ENCODE measurements around the gene TDRD15. TPM values are rescaled to one million over a fixed set of nuclear protein-coding genes. Genes with fewer than 3 reads are reported as not detected.

TDRD15 gene
- total and polyA plus RNA-seq, 2 of the 13 experiments (the other 11 are each of a cell fraction or from before 2014, with no cell fraction given): 0.12 to 0.29 TPM

DNA sequence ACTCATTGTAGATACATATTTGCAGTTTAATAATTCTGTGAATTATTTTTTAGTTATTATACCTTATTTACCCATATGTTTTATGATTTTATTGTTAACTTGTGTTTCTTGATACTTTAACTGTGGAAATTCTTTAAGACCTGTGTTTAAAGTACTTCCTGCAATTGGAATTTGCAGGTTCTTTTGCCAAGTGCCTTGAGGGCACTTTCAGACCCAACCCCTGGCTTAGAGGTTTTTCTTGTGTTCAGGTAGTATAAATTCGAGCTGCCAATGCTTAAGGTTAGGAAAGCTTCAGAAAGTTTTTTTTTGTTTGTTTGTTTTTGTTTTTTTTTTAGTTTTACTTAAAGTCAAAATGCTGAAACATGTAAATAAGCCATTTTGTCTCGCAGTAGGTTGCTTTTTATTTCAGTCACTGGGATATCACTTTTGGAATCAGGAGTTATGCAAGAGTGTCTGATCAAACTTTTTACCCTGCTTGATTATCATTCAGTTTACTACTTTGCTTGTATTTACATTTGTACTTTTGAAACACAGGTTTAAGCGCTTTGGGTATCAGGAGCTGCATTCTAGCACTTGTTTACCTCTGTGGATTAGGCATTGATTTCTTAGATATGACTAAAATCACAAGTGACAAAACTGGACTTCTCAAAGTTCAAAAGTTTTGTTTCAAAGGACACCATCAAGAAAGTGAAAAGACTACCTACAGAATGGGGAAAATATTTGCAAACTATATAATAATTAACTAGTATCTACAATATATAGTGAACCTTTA lies 31.8 kb downstream of the TDRD15 start (continued):
- no peak for TF ChIP-seq ZNF562 (CRISPR knock-in tag; IDR thresholded peaks at IDR 0.05; ENCODE audit: borderline replicate concordance)
- no peak for TF ChIP-seq NCOA1 (CRISPR knock-in tag; IDR thresholded peaks at IDR 0.05)
- TF ChIP-seq THYN1 (CRISPR knock-in tag; IDR thresholded peaks at IDR 0.05; ENCODE audit: borderline replicate concordance, low read depth): no peak
- TF ChIP-seq CHD2 (IDR thresholded peaks at IDR 0.05; ENCODE audit: low read depth, low read length): no peak
- TF ChIP-seq KAT7 (CRISPR knock-in tag; IDR thresholded peaks at IDR 0.05; ENCODE audit: borderline replicate concordance): no peak
- TF ChIP-seq MAFG (CRISPR knock-in tag; IDR thresholded peaks at IDR 0.05): no peak
- TF ChIP-seq KLF9 (CRISPR knock-in tag; IDR thresholded peaks at IDR 0.05; ENCODE audit: low read depth): no peak
- TF ChIP-seq REPIN1 (CRISPR knock-in tag; IDR thresholded peaks at IDR 0.05; ENCODE audit: borderline replicate concordance, low read depth): peak; percentile 48
- TF ChIP-seq SIX4 (CRISPR knock-in tag; IDR thresholded peaks at IDR 0.05): peak; percentile 75; the same call in 1 of the 2 replicates
- peak; percentile 82; the same call in 1 of the 2 replicates for TF ChIP-seq HMG20A (CRISPR knock-in tag; IDR thresholded peaks at IDR 0.05; ENCODE audit: borderline replicate concordance)
- TF ChIP-seq MED1 (CRISPR knock-in tag; IDR thresholded peaks at IDR 0.05): peak; percentile 91
- TF ChIP-seq ZSCAN9 (CRISPR knock-in tag; IDR thresholded peaks at IDR 0.05; ENCODE audit: borderline replicate concordance): peak; percentile 65
- TF ChIP-seq GLI4 (CRISPR knock-in tag; IDR thresholded peaks at IDR 0.05; ENCODE audit: borderline replicate concordance): no peak
- TF ChIP-seq, protein P1, sequence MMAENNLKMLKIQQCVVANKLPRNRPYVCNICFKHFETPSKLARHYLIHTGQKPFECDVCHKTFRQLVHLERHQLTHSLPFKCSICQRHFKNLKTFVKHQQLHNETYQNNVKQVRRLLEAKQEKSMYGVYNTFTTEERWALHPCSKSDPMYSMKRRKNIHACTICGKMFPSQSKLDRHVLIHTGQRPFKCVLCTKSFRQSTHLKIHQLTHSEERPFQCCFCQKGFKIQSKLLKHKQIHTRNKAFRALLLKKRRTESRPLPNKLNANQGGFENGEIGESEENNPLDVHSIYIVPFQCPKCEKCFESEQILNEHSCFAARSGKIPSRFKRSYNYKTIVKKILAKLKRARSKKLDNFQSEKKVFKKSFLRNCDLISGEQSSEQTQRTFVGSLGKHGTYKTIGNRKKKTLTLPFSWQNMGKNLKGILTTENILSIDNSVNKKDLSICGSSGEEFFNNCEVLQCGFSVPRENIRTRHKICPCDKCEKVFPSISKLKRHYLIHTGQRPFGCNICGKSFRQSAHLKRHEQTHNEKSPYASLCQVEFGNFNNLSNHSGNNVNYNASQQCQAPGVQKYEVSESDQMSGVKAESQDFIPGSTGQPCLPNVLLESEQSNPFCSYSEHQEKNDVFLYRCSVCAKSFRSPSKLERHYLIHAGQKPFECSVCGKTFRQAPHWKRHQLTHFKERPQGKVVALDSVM (CRISPR knock-in tag; IDR thresholded peaks at IDR 0.05): no peak
- TF ChIP-seq ZNF775 (CRISPR knock-in tag; IDR thresholded peaks at IDR 0.05; ENCODE audit: borderline replicate concordance): no peak
- TF ChIP-seq ZKSCAN5 (CRISPR knock-in tag; IDR thresholded peaks at IDR 0.05): no peak
- no peak for TF ChIP-seq NFE2 (CRISPR knock-in tag; IDR thresholded peaks at IDR 0.05)
- TF ChIP-seq ZNF367 (CRISPR knock-in tag; IDR thresholded peaks at IDR 0.05; ENCODE audit: borderline replicate concordance): no peak
- TF ChIP-seq XBP1 (CRISPR knock-in tag; IDR thresholded peaks at IDR 0.05): no peak
- TF ChIP-seq WIZ (CRISPR knock-in tag; IDR thresholded peaks at IDR 0.05): no peak
- TF ChIP-seq FOXP1 (IDR thresholded peaks at IDR 0.05): peak; percentile 84
- TF ChIP-seq FOXP1 (CRISPR knock-in tag; IDR thresholded peaks at IDR 0.05): peak; percentile 100
- TF ChIP-seq, protein P2, sequence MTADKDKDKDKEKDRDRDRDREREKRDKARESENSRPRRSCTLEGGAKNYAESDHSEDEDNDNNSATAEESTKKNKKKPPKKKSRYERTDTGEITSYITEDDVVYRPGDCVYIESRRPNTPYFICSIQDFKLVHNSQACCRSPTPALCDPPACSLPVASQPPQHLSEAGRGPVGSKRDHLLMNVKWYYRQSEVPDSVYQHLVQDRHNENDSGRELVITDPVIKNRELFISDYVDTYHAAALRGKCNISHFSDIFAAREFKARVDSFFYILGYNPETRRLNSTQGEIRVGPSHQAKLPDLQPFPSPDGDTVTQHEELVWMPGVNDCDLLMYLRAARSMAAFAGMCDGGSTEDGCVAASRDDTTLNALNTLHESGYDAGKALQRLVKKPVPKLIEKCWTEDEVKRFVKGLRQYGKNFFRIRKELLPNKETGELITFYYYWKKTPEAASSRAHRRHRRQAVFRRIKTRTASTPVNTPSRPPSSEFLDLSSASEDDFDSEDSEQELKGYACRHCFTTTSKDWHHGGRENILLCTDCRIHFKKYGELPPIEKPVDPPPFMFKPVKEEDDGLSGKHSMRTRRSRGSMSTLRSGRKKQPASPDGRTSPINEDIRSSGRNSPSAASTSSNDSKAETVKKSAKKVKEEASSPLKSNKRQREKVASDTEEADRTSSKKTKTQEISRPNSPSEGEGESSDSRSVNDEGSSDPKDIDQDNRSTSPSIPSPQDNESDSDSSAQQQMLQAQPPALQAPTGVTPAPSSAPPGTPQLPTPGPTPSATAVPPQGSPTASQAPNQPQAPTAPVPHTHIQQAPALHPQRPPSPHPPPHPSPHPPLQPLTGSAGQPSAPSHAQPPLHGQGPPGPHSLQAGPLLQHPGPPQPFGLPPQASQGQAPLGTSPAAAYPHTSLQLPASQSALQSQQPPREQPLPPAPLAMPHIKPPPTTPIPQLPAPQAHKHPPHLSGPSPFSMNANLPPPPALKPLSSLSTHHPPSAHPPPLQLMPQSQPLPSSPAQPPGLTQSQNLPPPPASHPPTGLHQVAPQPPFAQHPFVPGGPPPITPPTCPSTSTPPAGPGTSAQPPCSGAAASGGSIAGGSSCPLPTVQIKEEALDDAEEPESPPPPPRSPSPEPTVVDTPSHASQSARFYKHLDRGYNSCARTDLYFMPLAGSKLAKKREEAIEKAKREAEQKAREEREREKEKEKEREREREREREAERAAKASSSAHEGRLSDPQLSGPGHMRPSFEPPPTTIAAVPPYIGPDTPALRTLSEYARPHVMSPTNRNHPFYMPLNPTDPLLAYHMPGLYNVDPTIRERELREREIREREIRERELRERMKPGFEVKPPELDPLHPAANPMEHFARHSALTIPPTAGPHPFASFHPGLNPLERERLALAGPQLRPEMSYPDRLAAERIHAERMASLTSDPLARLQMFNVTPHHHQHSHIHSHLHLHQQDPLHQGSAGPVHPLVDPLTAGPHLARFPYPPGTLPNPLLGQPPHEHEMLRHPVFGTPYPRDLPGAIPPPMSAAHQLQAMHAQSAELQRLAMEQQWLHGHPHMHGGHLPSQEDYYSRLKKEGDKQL (CRISPR knock-in tag; IDR thresholded peaks at IDR 0.05; ENCODE audit: low read depth): peak; percentile 49; the same call in 1 of the 2 replicates
- peak; percentile 94; the same call in 1 of the 2 replicates for TF ChIP-seq FOXO1 (CRISPR knock-in tag; IDR thresholded peaks at IDR 0.05)
- TF ChIP-seq ZNF616 (CRISPR knock-in tag; IDR thresholded peaks at IDR 0.05; ENCODE audit: low read depth): no peak

Measured in HepG2 (cell line).